Esophagus muscularis mucosa (tissue), 4 donors: Measurements from ENCODE around the gene PRR5L. TPM values are rescaled to one million over a fixed set of nuclear protein-coding genes. Genes with fewer than 3 reads are reported as not detected.
A peak's percentile ranks its signal among the peaks of the same experiment; 100 is the strongest.

Source experiments
- DNase-seq: peaks from one replicate; pipeline ENCODE4 v3.0.0-alpha.2; 2017; ENCODE audit errors: extremely low spot score
- H3K27ac ChIP-seq, 4 donors: fragments of 200-600 bp; sonication (generic); replicated peaks in 1 of 4; 1 replicate in 3 of 4; 2 replicates in 1 of 4; pipeline ENCODE4 v1.5.1; 2016 to 2019; ENCODE audit warnings: mild to moderate bottlenecking in 1 of 4
- H3K27me3 ChIP-seq, 4 donors: fragments of 200-600 bp; sonication (generic); one replicate each; pipeline versions ENCODE4 v1.5.1 to v1.6.0; 2016 to 2019
- H3K36me3 ChIP-seq, 4 donors: fragments of 200-600 bp; sonication (generic); one replicate each; pipeline ENCODE4 v1.5.1; 2016 to 2019
- H3K4me1 ChIP-seq, 4 donors: fragments of 200-600 bp; sonication (generic); one replicate each; pipeline ENCODE4 v1.5.1; 2016 to 2019
- H3K4me3 ChIP-seq, 4 donors: fragments of 200-600 bp; sonication (generic); 1 replicate in 2 of 4; 2 replicates in 2 of 4; pipeline ENCODE4 v1.5.1; 2016 to 2019; ENCODE audit warnings: mild to moderate bottlenecking in 4 of 4, moderate library complexity in 1 of 4
- H3K9me3 ChIP-seq, 4 donors: fragments of 200-600 bp; sonication (generic); 1 replicate in 3 of 4; 2 replicates in 1 of 4; pipeline ENCODE4 v1.5.1; 2016 to 2019
- CTCF ChIP-seq, 3 experiments: fragments of 200-600 bp in 2 of 3; fragments of 450-650 bp in 1 of 3; sonication (generic) in 2 of 3; IDR thresholded peaks; one replicate each; pipeline ENCODE4 v1.5.1; 2017 to 2019; ENCODE audit warnings: antibody characterized with exemption in 3 of 3, mild to moderate bottlenecking in 2 of 3, moderate library complexity in 1 of 3
- EP300 ChIP-seq: sonication (generic); formaldehyde crosslinking; IDR thresholded peaks from one replicate; pipeline ENCODE4 v1.6.1; 2017; ENCODE audit warnings: antibody characterized with exemption
- POLR2A ChIP-seq: fragments of 450-650 bp; IDR thresholded peaks from one replicate; pipeline ENCODE4 v1.6.1; 2017; ENCODE audit warnings: antibody characterized with exemption, moderate library complexity, mild to moderate bottlenecking, low read depth
- POLR2AphosphoS5 ChIP-seq, 2 donors: sonication (generic); formaldehyde crosslinking; IDR thresholded peaks; one replicate each; pipeline ENCODE4 v1.6.1; 2017; ENCODE audit warnings: antibody characterized with exemption in 2 of 2
- WGBS: methylation state at CpG from one replicate; pipeline ENCODE4 v1.1.5; 2018; 5-methylcytosine and 5-hydroxymethylcytosine counted together
- intact Hi-C: fragments of 100-400 bp; cut with DNase I; formaldehyde crosslinking; loops from one replicate; pipeline ENCODE4 v1.15.1; 2023
- total RNA-seq, 4 donors: library from RNA; depleted of rRNA; stranded (reverse); fragments of >200 nt; gene quantifications; one replicate each; pipeline versions ENCODE4 v1.1.0 to v1.2.1, GENCODE V29; 2016

PRR5L gene
- total RNA-seq, 4 donors from 2014 or later, result 1.7 to 9.6 (median 3.1) TPM

- WGBS, result 68% methylated on average over 4 of the region's 4 CpGs
- Histone ChIP-seq H3K36me3 (peaks cover 37 to 92% (median 67%) of the 10 kb centered on the region in 4 donors), H3K4me1 (peaks cover 0 to 22% (median 7%) of the 10 kb centered on the region in 4 donors), H3K27ac (no peak overlapping the region), H3K4me3 (no peak overlapping the region), H3K27me3 (no peaks in the 10 kb centered on the region), H3K9me3 (no peaks in the 10 kb centered on the region)
- no peak for DNase-seq
- TF ChIP-seq POLR2A (no peak), CTCF (IDR thresholded peaks at IDR 0.05) (no peak)
- intact Hi-C loops, result no loop called here
Measured at GRCh38 chr11:36487619-36488018, 191.5 kb downstream of the PRR5L start.

- intact Hi-C loops, result no loop called here
Measured at GRCh38 chr11:36488096-36488495, 192.0 kb downstream of the PRR5L start.

GRCh38 chr11:36490026-36490806 lies 194.1 kb downstream of the PRR5L start:
- intact Hi-C loops, result loop anchor here (10.0 kb wide), 1 partner anchor 875 kb away; the partner anchor contains the start of gene FJX1
- Histone ChIP-seq H3K36me3 (peaks cover 39 to 90% (median 76%) of the 10 kb centered on the region in 4 donors), H3K9me3 (no peaks in the 10 kb centered on the region), H3K4me1 (peaks cover 0 to 22% (median 7%) of the 10 kb centered on the region in 4 donors), H3K4me3 (no peak overlapping the region), H3K27ac (no peak overlapping the region), H3K27me3 (no peaks in the 10 kb centered on the region)
- 92% methylated on average over 16 of the region's 16 CpGs for WGBS
- no peak for TF ChIP-seq EP300
- TF ChIP-seq POLR2AphosphoS5 (IDR thresholded peaks at IDR 0.05), result no peak
- TF ChIP-seq POLR2A, result no peak
- no peak for TF ChIP-seq CTCF (IDR thresholded peaks at IDR 0.05)
- no peak for DNase-seq

More at GRCh38 chr11:36488096-36488495, 192.0 kb downstream of the PRR5L start:
- Histone ChIP-seq H3K36me3 (peaks cover 37 to 91% (median 68%) of the 10 kb centered on the region in 4 donors), H3K4me1 (peaks cover 0 to 22% (median 7%) of the 10 kb centered on the region in 4 donors), H3K9me3 (no peaks in the 10 kb centered on the region), H3K27me3 (no peaks in the 10 kb centered on the region), H3K4me3 (no peak overlapping the region), H3K27ac (no peak overlapping the region)
- TF ChIP-seq EP300 (no peak), POLR2A (no peak), POLR2AphosphoS5 (IDR thresholded peaks at IDR 0.05) (no peak), CTCF (IDR thresholded peaks at IDR 0.05) (no peak)
- no peak for DNase-seq
- WGBS, result 65% methylated on average over 5 of the region's 5 CpGs

GRCh38 chr11:36492724-36493304 lies 196.7 kb downstream of the PRR5L start:
- intact Hi-C loops, result loop anchor here (10.0 kb wide), 1 partner anchor 878 kb away; the partner anchor contains the start of gene FJX1
- DNase-seq, result no peak
- Histone ChIP-seq H3K36me3 (peaks cover 47 to 96% (median 81%) of the 10 kb centered on the region in 4 donors), H3K9me3 (no peaks in the 10 kb centered on the region), H3K27ac (no peak overlapping the region), H3K4me1 (peaks cover 0 to 8% (median 3%) of the 10 kb centered on the region in 4 donors), H3K4me3 (no peak overlapping the region), H3K27me3 (no peaks in the 10 kb centered on the region)
- TF ChIP-seq CTCF (IDR thresholded peaks at IDR 0.05), result peak; percentile 56 to 76 (median 64)
- TF ChIP-seq EP300, result no peak
